SK-N-SH (cell line): ENCODE results near the gene SASH1. TPM values are rescaled to one million over a fixed set of nuclear protein-coding genes. Genes with fewer than 3 reads are reported as not detected.

ENCODE experiments used
- CTCF ChIA-PET: fragments of 300-600, 350-600 bp; formaldehyde crosslinking; extraction: SDS; loops from one replicate; lab custom pipeline; 2021; lab: Yijun Ruan, JAX
- POLR2A ChIA-PET: fragments of 350-600 bp; sonication (Branson Sonifier 250); formaldehyde crosslinking; extraction: SDS; loops from one replicate; lab custom pipeline; 2020; ENCODE audit warnings: antibody characterized with exemption, inconsistent platforms; lab: Yijun Ruan, JAX
- DNase-seq: peaks from one replicate; pipeline ENCODE4 v3.0.0; 2012
- H2AFZ ChIP-seq: fragments of 200-600 bp; sonication (generic); 2 replicates; pipeline ENCODE4 v1.8.1; 2016; ENCODE audit warnings: antibody characterized with exemption, mild to moderate bottlenecking, low read depth
- H3F3A ChIP-seq: fragments of 200-600 bp; sonication (generic); replicated peaks from 2 replicates; pipeline ENCODE3; 2016; ENCODE audit warnings: antibody characterized with exemption, mild to moderate bottlenecking; ENCODE audit not compliant: insufficient read depth
- H3K27ac ChIP-seq, 2 experiments: fragments of 200-500 bp in 1 of 2; fragments of 200-600 bp in 1 of 2; sonication (Bioruptor generic) in 1 of 2; sonication (generic), shearing (Covaris generic) in 1 of 2; 2 replicates each; pipeline versions ENCODE4 v1.5.1 to v1.6.1; 2014 to 2016; ENCODE audit warnings: low read depth in 2 of 2, inconsistent platforms in 1 of 2, low read length in 1 of 2, mild to moderate bottlenecking in 1 of 2, mixed read lengths in 1 of 2
- H3K27me3 ChIP-seq: fragments of 200-600 bp; sonication (generic), shearing (Covaris generic); 2 replicates; pipeline ENCODE4 v1.6.1; 2016; ENCODE audit warnings: mixed run types; ENCODE audit not compliant: insufficient read depth
- H3K36me3 ChIP-seq, 2 experiments: fragments of 200-500 bp in 1 of 2; fragments of 200-600 bp in 1 of 2; sonication (Bioruptor generic) in 1 of 2; sonication (generic) in 1 of 2; replicated peaks in 1 of 2; 2 replicates each; pipeline versions ENCODE3 to v1.5.1; 2014 to 2016; ENCODE audit warnings: low read length in 1 of 2, mild to moderate bottlenecking in 1 of 2; ENCODE audit not compliant: insufficient read depth in 2 of 2, control insufficient read depth in 1 of 2
- H3K4me1 ChIP-seq, 2 experiments: fragments of 200-500 bp in 1 of 2; fragments of 200-600 bp in 1 of 2; sonication (Bioruptor generic) in 1 of 2; sonication (generic), shearing (Covaris generic) in 1 of 2; 2 replicates each; pipeline versions ENCODE4 v1.5.1 to v1.6.1; 2014 to 2016; ENCODE audit warnings: low read depth in 1 of 2, low read length in 1 of 2, mixed run types in 1 of 2; ENCODE audit not compliant: insufficient read depth in 2 of 2, control insufficient read depth in 1 of 2
- H3K4me2 ChIP-seq: fragments of 200-600 bp; sonication (generic), shearing (Covaris generic); 2 replicates; pipeline ENCODE4 v1.6.1; 2017; ENCODE audit warnings: mixed run types
- H3K4me3 ChIP-seq, 2 experiments: fragments of 200-500 bp in 1 of 2; fragments of 200-600 bp in 1 of 2; sonication (Bioruptor generic) in 1 of 2; sonication (generic), shearing (Covaris generic) in 1 of 2; 2 replicates each; pipeline versions ENCODE4 v1.5.1 to v1.8.1; 2014 to 2016; ENCODE audit warnings: low read depth in 2 of 2, inconsistent platforms in 1 of 2, low read length in 1 of 2, mild to moderate bottlenecking in 1 of 2, mixed read lengths in 1 of 2, moderate library complexity in 1 of 2
- H3K79me2 ChIP-seq: fragments of 200-600 bp; sonication (generic); 2 replicates; pipeline ENCODE4 v1.8.1; 2017; ENCODE audit warnings: mild to moderate bottlenecking; ENCODE audit not compliant: insufficient read depth
- H3K9ac ChIP-seq: fragments of 200-600 bp; sonication (generic); 2 replicates; pipeline ENCODE4 v1.6.1; 2017; ENCODE audit warnings: mixed run types
- H3K9me2 ChIP-seq: fragments of 200-600 bp; sonication (generic); 2 replicates; pipeline ENCODE4 v1.6.1; 2017; ENCODE audit warnings: mixed run types
- H3K9me3 ChIP-seq: fragments of 200-600 bp; sonication (generic); 2 replicates; pipeline ENCODE4 v1.6.1; 2017; ENCODE audit warnings: mixed run types, mild to moderate bottlenecking, moderate library complexity
- H4K20me1 ChIP-seq: fragments of 200-600 bp; sonication (generic); 2 replicates; pipeline ENCODE4 v1.6.1; 2017; ENCODE audit warnings: mild to moderate bottlenecking, mixed run types; ENCODE audit not compliant: insufficient read depth
- EP300 ChIP-seq, 2 experiments: IDR thresholded peaks; 2 replicates each; pipeline versions ENCODE4 v1.4.0 to v1.6.1; 2012; ENCODE audit warnings: borderline replicate concordance in 1 of 2, low read depth in 1 of 2, low read length in 1 of 2
- FOSL2 ChIP-seq: IDR thresholded peaks from 2 replicates; pipeline ENCODE4 v1.4.0; 2012; ENCODE audit warnings: low read depth, mild to moderate bottlenecking, moderate library complexity, borderline replicate concordance
- GATA2 ChIP-seq: sonication (generic); formaldehyde crosslinking; IDR thresholded peaks from 2 replicates; pipeline ENCODE4 v1.5.0; 2020; ENCODE audit warnings: mild to moderate bottlenecking, missing genetic modification reagents
- JUND ChIP-seq: IDR thresholded peaks from 2 replicates; pipeline ENCODE4 v1.4.0; 2012
- MAX ChIP-seq: IDR thresholded peaks from 2 replicates; pipeline ENCODE4 v1.4.0; 2012; ENCODE audit warnings: low read depth
- MEF2A ChIP-seq: IDR thresholded peaks from 2 replicates; pipeline ENCODE4 v1.4.0; 2012; ENCODE audit warnings: low read depth, borderline replicate concordance
- NFIC ChIP-seq: IDR thresholded peaks from 2 replicates; pipeline ENCODE4 v1.4.0; 2012; ENCODE audit warnings: borderline replicate concordance
- POLR2AphosphoS5 ChIP-seq: IDR thresholded peaks from 2 replicates; pipeline ENCODE4 v1.6.1; 2012; ENCODE audit warnings: low read depth, low read length
- RCOR1 ChIP-seq: fragments of 150-350 bp; IDR thresholded peaks from 2 replicates; pipeline ENCODE4 v1.6.1; 2017; ENCODE audit warnings: antibody characterized with exemption, low read length
- SIN3A ChIP-seq: IDR thresholded peaks from 2 replicates; pipeline ENCODE4 v1.6.1; 2012; ENCODE audit warnings: low read depth, mild to moderate bottlenecking, low read length, moderate library complexity, borderline replicate concordance
- TAF1 ChIP-seq: IDR thresholded peaks from 2 replicates; pipeline ENCODE4 v1.6.1; 2012; ENCODE audit warnings: low read depth, mild to moderate bottlenecking, low read length, moderate library complexity, borderline replicate concordance
- TCF12 ChIP-seq: IDR thresholded peaks from 2 replicates; pipeline ENCODE4 v1.4.0; 2012
- TEAD4 ChIP-seq: IDR thresholded peaks from 2 replicates; pipeline ENCODE4 v1.4.0; 2012; ENCODE audit warnings: mild to moderate bottlenecking, borderline replicate concordance; ENCODE audit not compliant: insufficient read depth
- WGBS: methylation state at CpG from one replicate; pipeline ENCODE4 v1.1.6; 2017; ENCODE audit warnings: low lambda C conversion rate; 5-methylcytosine and 5-hydroxymethylcytosine counted together
- polyA plus RNA-seq, 3 experiments: library from polyadenylated mRNA; depleted of rRNA; stranded (reverse); fragments of >200 nt; gene quantifications; 2 replicates each; pipeline ENCODE4 v1.2.3, GENCODE V29; 2012
- TF ChIP-seq, protein P1 (sequence below): IDR thresholded peaks from 2 replicates; pipeline ENCODE4; 2012
- TF ChIP-seq, protein P2 (sequence below): fragments of 200-600 bp; sonication (generic); IDR thresholded peaks from 2 replicates; pipeline ENCODE4 v1.6.1; 2017; ENCODE audit warnings: antibody characterized with exemption, mild to moderate bottlenecking, moderate library complexity
- TF ChIP-seq, protein P3 (sequence below): IDR thresholded peaks from 2 replicates; pipeline ENCODE4 v1.6.1; 2012; ENCODE audit warnings: mild to moderate bottlenecking, low read depth, low read length, moderate library complexity
- TF ChIP-seq, protein P4 (sequence below): IDR thresholded peaks from 2 replicates; pipeline ENCODE4 v1.4.0; 2012; ENCODE audit warnings: low read depth, borderline replicate concordance

Gene SASH1
- polyA plus RNA-seq, 1 of the 3 experiments (the other 2 are of a cell fraction) = 19.8 TPM

DNA sequence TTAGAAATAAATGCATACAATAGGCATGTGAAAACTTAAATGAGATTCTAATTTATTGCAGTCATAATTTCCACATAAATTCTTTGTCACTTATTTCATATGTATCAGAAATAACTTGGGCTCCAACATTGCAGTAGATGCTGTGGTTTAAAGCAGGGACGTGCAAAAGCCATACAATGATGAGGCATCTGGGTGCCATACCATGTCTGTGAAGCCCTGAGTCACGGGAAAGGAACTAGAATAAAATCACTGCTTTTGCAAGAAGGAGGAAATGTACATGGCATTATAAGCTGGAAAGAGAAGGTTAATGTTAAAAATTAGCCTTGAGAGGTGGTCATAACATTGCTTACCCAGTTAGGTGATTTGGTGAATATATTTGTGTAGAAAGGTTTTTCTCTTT, 180.4 kb downstream of the SASH1 start:
- Histone ChIP-seq H3K27me3 (no peaks in the 10 kb centered on the region), H3K36me3 (peaks cover 10 to 29% of the 10 kb centered on the region in 2 experiments), H3K4me2 (peak overlapping the region; percentile 62; the same call in 1 of the 2 replicates), H3K79me2 (peaks cover 47% of the 10 kb centered on the region), H3K9me2 (no peaks in the 10 kb centered on the region), H3K27ac (peak overlapping the region; percentile 62 to 100; a peak in 3 of 4 replicates), H3K9me3 (no peaks in the 10 kb centered on the region), H2AFZ (no peak overlapping the region), H3K4me1 (peaks cover 0 to 49% of the 10 kb centered on the region in 2 experiments; a peak in 3 of 4 replicates), H3K9ac (peak overlapping the region; percentile 68), H3K4me3 (no peak overlapping the region), H3F3A (peaks cover 75% of the 10 kb centered on the region), H4K20me1 (no peaks in the 10 kb centered on the region)
- DNase-seq = no peak
- 15% methylated on average over 2 of the region's 2 CpGs for WGBS
- ChIA-PET CTCF (no interaction called here), POLR2A (no interaction called here)
- TF ChIP-seq GATA2 (CRISPR knock-in tag) = no peak
- peak; percentile 88 for TF ChIP-seq TCF12
- TF ChIP-seq, protein P1, sequence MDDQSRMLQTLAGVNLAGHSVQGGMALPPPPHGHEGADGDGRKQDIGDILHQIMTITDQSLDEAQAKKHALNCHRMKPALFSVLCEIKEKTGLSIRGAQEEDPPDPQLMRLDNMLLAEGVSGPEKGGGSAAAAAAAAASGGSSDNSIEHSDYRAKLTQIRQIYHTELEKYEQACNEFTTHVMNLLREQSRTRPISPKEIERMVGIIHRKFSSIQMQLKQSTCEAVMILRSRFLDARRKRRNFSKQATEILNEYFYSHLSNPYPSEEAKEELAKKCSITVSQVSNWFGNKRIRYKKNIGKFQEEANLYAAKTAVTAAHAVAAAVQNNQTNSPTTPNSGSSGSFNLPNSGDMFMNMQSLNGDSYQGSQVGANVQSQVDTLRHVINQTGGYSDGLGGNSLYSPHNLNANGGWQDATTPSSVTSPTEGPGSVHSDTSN = peak; percentile 43; the same call in 1 of the 2 replicates
- TF ChIP-seq TAF1 = no peak
- peak; percentile 75 for TF ChIP-seq FOSL2
- peak; percentile 54 for TF ChIP-seq JUND
- 0 out of 4 replicates have a peak, but pooled peaks of 1 of the 2 experiments have one; percentile 40 for TF ChIP-seq EP300 (IDR thresholded peaks at IDR 0.05; ENCODE audit: borderline replicate concordance in 1 of 2, low read depth in 1 of 2, low read length in 1 of 2)

GRCh38 chr6:148523551-148523950, 180.9 kb downstream of the SASH1 start:
- peak overlapping the region; percentile 62; the same call in 1 of the 2 replicates for H3K4me2 ChIP-seq
- peak overlapping the region; percentile 62 to 100 for H3K27ac ChIP-seq
- no peak overlapping the region for H2AFZ ChIP-seq
- peak overlapping the region; percentile 68 for H3K9ac ChIP-seq
- DNase-seq = no peak
- peaks cover 10 to 28% of the 10 kb centered on the region in 2 experiments for H3K36me3 ChIP-seq
- H3K4me1 ChIP-seq = peaks cover 0 to 49% of the 10 kb centered on the region in 2 experiments; a peak in 3 of 4 replicates
- no peak overlapping the region for H3K4me3 ChIP-seq
- POLR2A ChIA-PET = no interaction called here
- WGBS = 34% methylated on average over 4 of the region's 4 CpGs
- no peaks in the 10 kb centered on the region for H3K9me3 ChIP-seq
- H3K27me3 ChIP-seq = no peaks in the 10 kb centered on the region
- peaks cover 47% of the 10 kb centered on the region for H3K79me2 ChIP-seq
- no peaks in the 10 kb centered on the region for H3K9me2 ChIP-seq
- H3F3A ChIP-seq = peaks cover 75% of the 10 kb centered on the region
- H4K20me1 ChIP-seq = no peaks in the 10 kb centered on the region
- TF ChIP-seq MEF2A (no peak), NFIC (no peak), RCOR1 (no peak), MAX (no peak), SIN3A (no peak), TEAD4 (no peak), POLR2AphosphoS5 (no peak), GATA2 (CRISPR knock-in tag) (no peak)
- TF ChIP-seq, protein P2, sequence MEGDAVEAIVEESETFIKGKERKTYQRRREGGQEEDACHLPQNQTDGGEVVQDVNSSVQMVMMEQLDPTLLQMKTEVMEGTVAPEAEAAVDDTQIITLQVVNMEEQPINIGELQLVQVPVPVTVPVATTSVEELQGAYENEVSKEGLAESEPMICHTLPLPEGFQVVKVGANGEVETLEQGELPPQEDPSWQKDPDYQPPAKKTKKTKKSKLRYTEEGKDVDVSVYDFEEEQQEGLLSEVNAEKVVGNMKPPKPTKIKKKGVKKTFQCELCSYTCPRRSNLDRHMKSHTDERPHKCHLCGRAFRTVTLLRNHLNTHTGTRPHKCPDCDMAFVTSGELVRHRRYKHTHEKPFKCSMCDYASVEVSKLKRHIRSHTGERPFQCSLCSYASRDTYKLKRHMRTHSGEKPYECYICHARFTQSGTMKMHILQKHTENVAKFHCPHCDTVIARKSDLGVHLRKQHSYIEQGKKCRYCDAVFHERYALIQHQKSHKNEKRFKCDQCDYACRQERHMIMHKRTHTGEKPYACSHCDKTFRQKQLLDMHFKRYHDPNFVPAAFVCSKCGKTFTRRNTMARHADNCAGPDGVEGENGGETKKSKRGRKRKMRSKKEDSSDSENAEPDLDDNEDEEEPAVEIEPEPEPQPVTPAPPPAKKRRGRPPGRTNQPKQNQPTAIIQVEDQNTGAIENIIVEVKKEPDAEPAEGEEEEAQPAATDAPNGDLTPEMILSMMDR = no peak
- TF ChIP-seq, protein P3, sequence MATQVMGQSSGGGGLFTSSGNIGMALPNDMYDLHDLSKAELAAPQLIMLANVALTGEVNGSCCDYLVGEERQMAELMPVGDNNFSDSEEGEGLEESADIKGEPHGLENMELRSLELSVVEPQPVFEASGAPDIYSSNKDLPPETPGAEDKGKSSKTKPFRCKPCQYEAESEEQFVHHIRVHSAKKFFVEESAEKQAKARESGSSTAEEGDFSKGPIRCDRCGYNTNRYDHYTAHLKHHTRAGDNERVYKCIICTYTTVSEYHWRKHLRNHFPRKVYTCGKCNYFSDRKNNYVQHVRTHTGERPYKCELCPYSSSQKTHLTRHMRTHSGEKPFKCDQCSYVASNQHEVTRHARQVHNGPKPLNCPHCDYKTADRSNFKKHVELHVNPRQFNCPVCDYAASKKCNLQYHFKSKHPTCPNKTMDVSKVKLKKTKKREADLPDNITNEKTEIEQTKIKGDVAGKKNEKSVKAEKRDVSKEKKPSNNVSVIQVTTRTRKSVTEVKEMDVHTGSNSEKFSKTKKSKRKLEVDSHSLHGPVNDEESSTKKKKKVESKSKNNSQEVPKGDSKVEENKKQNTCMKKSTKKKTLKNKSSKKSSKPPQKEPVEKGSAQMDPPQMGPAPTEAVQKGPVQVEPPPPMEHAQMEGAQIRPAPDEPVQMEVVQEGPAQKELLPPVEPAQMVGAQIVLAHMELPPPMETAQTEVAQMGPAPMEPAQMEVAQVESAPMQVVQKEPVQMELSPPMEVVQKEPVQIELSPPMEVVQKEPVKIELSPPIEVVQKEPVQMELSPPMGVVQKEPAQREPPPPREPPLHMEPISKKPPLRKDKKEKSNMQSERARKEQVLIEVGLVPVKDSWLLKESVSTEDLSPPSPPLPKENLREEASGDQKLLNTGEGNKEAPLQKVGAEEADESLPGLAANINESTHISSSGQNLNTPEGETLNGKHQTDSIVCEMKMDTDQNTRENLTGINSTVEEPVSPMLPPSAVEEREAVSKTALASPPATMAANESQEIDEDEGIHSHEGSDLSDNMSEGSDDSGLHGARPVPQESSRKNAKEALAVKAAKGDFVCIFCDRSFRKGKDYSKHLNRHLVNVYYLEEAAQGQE = no peak
- TF ChIP-seq, protein P4, sequence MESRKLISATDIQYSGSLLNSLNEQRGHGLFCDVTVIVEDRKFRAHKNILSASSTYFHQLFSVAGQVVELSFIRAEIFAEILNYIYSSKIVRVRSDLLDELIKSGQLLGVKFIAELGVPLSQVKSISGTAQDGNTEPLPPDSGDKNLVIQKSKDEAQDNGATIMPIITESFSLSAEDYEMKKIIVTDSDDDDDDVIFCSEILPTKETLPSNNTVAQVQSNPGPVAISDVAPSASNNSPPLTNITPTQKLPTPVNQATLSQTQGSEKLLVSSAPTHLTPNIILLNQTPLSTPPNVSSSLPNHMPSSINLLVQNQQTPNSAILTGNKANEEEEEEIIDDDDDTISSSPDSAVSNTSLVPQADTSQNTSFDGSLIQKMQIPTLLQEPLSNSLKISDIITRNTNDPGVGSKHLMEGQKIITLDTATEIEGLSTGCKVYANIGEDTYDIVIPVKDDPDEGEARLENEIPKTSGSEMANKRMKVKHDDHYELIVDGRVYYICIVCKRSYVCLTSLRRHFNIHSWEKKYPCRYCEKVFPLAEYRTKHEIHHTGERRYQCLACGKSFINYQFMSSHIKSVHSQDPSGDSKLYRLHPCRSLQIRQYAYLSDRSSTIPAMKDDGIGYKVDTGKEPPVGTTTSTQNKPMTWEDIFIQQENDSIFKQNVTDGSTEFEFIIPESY = no peak
- CTCF ChIA-PET = no interaction called here
